HG02943 (cell line): ENCODE measurements around the gene EFCAB6.
"Not testable (repeated sequence)": the region's sequence is repeated elsewhere in the genome, so short reads cannot be mapped to it uniquely, and the experiment has no call there.

Source experiments
- ATAC-seq: cut with Tn5 transposase; IDR thresholded peaks from one replicate; pipeline ENCODE4 v1.9.1; 2021; ENCODE audit warnings: mild to moderate bottlenecking, low read depth, moderate library complexity; ENCODE audit not compliant: unreplicated experiment

The EFCAB6 gene

GRCh38 chr22:43656581-43656980 is 155.5 kb downstream of the EFCAB6 start:
- ATAC-seq: not testable (repeated sequence)

GRCh38 chr22:43654271-43654670 is 157.8 kb downstream of the EFCAB6 start:
- ATAC-seq: no peak

DNA sequence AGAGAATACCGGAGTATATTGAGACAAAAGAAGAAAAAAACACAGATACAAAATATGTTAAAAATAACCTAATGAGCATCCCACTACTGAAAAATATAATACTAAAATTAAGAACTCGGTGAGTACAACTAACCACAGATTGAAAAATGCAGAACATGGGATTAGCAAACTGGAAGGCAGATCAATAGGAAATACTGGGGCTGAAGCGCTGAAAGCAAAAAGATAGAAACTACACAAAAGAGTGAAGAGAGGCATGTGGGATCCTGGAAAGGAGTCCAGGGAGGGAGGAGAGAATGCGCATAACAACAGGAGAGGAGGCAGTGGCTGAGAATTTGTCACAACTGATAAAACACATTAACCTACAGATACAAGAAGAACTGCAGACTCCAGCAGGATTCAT is 159.3 kb downstream of the EFCAB6 start:
- no peak for ATAC-seq

GRCh38 chr22:43643387-43643786 is 168.7 kb downstream of the EFCAB6 start:
- no peak for ATAC-seq

DNA sequence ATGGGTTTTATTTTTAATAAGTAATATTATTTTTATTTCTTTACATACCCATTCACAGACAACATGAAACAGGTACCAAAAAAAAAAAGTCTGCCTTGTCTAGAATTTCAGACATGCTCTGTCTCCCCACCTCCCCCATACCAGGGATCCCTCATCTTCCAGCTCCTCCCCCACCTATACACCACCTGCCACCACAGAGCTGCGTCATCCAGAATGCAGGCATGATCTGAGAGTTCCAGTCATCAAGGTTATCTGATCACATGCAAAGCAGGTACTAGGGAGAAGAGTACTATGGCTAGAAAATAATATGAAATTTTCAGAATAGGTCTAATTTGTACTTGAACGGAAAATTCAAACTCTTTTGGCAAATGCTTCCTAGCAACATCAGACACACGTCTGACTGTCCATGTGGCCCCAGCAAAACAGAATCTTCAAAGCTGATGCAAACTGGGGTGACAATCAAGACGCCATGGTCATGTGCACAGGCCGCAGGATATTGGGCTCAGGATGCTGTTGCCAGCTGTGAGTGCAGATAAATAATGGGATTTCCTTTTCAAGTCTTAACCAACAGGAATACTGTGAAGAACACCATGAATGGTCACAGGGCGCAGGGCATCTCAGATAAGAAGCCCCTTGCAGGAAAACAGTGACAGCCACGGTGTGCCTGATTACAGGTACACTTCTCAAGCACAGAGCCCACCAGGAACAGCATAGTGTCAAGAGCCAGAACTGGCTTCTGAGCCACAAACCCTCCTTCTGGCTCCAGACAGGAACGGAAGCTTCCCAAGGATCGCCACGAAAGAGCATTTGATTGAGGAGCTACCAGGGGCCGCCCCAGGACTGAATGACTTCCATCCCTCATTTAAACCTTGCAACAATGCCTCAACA is 169.5 kb downstream of the EFCAB6 start:
- no peak for ATAC-seq

DNA sequence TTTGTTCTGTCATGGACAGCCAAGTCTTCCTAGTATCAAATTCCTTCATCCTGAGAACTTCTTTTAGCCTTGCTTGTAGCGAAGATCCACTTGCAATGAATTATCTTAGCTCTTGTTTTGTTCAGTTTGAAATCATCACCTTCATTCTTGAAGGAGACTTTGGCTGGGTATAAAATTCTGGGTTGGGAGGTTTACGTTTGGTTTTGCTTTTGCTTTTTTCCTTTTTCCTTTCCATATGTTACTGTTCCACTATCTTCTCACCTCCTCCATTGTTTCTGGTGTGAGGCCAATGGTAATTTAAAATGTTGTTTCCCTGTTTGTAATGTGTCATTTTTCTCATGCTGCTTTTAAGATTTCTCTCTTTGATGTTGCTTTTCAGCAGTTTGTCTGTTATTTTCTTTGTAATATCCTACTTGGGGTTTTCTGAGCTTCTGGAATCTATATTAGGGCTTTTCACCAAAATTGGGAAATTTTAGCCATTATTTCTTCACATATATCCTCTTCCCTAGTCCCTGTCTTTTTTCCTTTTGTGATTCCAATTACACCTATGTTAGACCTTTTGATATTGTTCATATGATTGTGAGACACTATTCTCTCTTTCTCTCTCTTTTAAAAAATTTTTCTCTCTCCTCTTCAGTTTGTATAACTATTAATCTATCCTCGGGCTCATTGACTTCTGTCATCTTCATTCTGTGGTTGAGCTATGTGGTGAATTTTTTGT is 172.7 kb downstream of the EFCAB6 start:
- ATAC-seq: no peak

GRCh38 chr22:43637275-43638260 is 174.5 kb downstream of the EFCAB6 start:
- no peak for ATAC-seq

- no peak for ATAC-seq
Observed at GRCh38 chr22:43636086-43636485, 176.0 kb downstream of the EFCAB6 start.

GRCh38 chr22:43635101-43635500 is 177.0 kb downstream of the EFCAB6 start:
- ATAC-seq: no peak

DNA sequence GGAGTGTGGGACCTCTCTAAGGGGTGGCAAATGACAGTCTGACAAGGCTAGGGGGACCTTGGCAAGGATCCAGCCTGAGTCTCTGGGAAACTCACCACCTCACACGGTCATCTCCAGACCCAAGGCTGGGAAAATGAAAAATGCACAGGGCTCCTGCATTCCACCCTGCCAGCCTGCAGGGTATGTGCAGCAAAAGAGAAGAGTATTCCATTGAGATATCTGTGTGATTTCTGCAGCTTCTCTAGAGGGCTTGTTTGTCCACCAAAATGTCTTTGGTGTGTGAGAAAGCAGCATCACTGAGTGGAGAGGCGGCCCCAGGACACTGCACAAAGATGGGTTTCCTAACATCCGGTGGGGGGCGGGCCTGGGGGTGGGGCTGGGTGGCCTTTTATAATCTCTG is 177.8 kb downstream of the EFCAB6 start:
- ATAC-seq: no peak

DNA sequence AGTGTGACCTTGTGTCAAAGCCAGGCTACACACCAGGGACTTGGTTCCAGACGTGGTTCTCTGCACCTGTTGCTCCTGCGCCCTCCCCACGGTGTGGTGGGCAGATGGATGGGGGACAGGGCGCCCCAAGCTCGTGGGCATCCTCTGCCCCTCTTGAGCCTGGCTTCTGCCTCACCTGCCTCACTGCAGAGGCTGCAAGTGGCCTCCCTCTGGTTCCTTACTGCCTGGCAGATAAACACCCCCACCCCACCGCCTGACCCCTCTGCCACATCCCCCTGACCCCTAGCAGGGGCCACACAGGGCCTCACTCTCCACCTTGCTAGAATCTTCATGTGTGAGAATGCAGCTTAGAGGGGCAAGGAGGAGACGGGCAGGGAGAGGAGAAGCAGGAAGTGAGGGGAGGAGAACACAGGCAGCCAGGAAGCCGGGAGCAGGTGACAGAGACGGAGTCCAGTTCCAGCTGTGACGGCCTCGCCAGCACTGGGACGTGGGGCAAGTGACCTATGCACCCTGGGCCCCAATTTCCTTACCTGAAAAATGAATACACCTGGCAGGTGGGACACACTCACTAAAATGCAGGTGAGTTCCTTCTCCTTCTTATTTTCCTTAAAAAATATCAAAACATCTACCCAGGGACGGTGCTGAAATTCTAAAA is 178.3 kb downstream of the EFCAB6 start:
- no peak for ATAC-seq

- ATAC-seq: no peak
Observed at GRCh38 chr22:43631846-43632245, 180.3 kb downstream of the EFCAB6 start.

DNA sequence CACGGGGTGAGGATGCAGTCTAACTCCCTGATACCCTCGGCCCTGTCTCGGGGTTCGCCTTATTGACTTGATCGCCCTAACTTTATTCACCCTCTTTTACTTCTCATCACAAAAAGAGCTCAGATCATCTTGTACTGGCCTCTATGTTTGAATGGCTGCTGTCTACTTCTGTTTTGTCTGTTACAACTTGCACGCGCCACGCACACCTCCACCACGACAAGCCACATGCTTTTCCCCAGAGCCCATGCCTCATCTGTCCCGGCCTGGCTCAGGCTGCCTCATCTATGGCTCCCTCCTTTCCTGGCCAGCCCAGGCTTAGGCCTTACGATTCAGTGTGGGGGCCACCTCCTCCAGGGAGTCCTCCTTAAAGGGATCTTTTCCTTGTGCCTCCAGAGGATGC is 180.9 kb downstream of the EFCAB6 start:
- ATAC-seq: no peak

GRCh38 chr22:43630451-43630850 is 181.7 kb downstream of the EFCAB6 start:
- no peak for ATAC-seq

DNA sequence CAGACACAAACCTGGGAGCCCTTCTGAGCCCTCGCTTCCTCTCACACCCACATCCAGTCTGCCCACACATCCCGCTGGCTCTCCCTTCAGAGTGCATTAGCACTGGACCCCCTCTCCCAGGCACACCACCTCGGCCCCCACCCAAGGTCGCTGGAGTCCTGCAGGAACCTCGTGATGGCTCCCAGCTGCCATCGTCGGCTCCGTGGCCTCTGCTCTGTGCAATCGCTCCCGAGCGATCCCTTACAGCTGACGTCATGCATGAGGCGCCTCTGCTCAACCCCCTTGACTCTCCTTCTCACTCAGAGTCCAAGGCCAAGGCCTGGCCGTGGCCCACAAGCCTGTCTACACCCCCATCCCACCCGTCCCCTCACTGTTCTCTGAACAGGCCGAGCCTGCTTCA is 183.9 kb downstream of the EFCAB6 start:
- no peak for ATAC-seq

GRCh38 chr22:43627485-43628213 is 184.5 kb downstream of the EFCAB6 start:
- ATAC-seq: no peak

GRCh38 chr22:43625242-43625641 is 186.9 kb downstream of the EFCAB6 start:
- ATAC-seq: no peak

DNA sequence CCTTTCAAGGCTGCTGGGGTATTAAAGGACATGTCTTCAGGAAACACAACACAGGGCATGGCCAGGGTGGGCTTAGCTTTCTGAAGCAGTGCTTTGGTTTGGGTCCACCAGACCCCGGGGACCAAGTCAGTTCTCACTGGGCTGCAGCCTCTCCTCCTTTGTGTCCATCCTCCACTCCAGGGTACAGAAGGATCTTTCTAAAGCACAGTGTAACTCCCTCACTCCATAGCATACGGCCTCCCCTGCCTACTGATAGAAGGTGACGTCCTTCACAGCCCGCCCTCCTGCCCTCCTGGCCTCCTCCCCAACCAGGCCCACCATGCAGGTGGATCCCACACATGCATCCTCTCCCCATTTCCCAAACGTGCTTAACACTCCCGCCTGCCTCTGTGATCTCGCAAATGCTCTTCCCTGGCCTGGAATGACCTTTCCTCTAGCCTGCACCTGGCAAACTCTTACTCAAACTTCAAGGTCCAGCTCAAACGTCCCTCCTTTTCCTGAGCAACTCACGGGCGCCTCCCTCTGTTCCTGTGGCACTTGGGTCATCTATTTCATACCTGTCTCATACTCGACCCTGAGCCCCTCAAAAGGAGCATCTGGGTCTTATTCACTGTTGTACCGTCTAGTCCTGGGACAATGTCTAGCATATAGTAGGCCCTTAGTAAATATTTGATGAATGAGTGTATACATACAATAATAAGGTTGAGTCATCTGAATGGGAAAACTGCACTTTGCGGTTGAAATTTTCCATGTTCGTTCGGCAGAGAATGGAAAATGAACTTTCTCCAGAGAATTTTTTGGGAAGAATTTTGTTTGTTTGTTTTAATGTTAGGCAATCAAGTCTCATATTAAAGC is 187.7 kb downstream of the EFCAB6 start:
- no peak for ATAC-seq

DNA sequence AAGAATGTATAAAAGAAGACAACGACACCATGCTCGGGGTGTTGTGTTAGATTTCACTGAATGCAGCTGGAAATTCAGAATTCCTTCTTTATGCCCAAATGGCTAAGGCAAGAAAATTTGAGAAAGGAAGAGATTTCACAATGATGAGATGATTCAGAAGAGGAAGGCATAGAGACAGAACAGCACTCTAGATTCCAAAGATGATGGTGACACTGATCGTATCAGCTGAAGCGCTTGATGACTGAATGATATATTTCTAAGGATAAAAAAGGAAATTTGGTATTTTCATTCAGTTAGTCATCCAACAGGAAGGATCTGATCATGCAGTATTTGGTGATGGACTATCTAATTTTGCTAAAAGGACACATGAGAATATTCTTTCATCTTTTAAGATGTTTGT is 189.2 kb downstream of the EFCAB6 start:
- ATAC-seq: no peak
